Keratinocyte (primary cell): ENCODE data around the gene HOXA5. TPM values are rescaled to one million over a fixed set of nuclear protein-coding genes. Genes with fewer than 3 reads are reported as not detected.

ENCODE experiments used
- DNase-seq: peaks from one replicate; pipeline ENCODE4 v3.0.0-alpha.2; 2011; ENCODE audit warnings: low read depth, missing footprints, low spot score
- FAIRE-seq: peaks from 2 replicates; lab custom pipeline; 2011; peaks lifted over from hg19 to GRCh38; lab: Jason Lieb, UNC
- H2AFZ ChIP-seq: 2 replicates; pipeline ENCODE4 v1.6.0; 2012; ENCODE audit warnings: low read length, control low read depth, inconsistent platforms; ENCODE audit not compliant: control insufficient read depth
- H3K27ac ChIP-seq: 2 replicates; pipeline ENCODE4 v1.5.1; 2011; ENCODE audit warnings: low read length; ENCODE audit not compliant: control insufficient read depth, insufficient read depth
- H3K27me3 ChIP-seq: 3 replicates; pipeline ENCODE4 v1.6.0; 2011; ENCODE audit warnings: low read length; ENCODE audit not compliant: control insufficient read depth, insufficient read depth; ENCODE audit errors: extremely low read depth
- H3K36me3 ChIP-seq, 2 experiments: 2 replicates in 1 of 2; 3 replicates in 1 of 2; pipeline ENCODE4 v1.5.1; 2011; ENCODE audit warnings: low read length in 2 of 2, mild to moderate bottlenecking in 1 of 2; ENCODE audit not compliant: control insufficient read depth in 2 of 2, insufficient read depth in 2 of 2; ENCODE audit errors: extremely low read depth in 1 of 2
- H3K4me1 ChIP-seq: 3 replicates; pipeline ENCODE4 v1.5.1; 2011; ENCODE audit warnings: low read length; ENCODE audit not compliant: control insufficient read depth, insufficient read depth; ENCODE audit errors: extremely low read depth
- H3K4me2 ChIP-seq: 3 replicates; pipeline ENCODE4 v1.6.0; 2011; ENCODE audit warnings: low read depth, low read length; ENCODE audit not compliant: control insufficient read depth, insufficient read depth; ENCODE audit errors: extremely low read depth
- H3K4me3 ChIP-seq, 3 experiments: fragments of 200-600 bp in 1 of 3; sonication (generic) in 1 of 3; 2 replicates in 2 of 3; 3 replicates in 1 of 3; pipeline ENCODE4 v1.5.1; 2011 to 2016; ENCODE audit warnings: low read length in 3 of 3, mild to moderate bottlenecking in 3 of 3, control low read depth in 2 of 3, inconsistent platforms in 1 of 3, low read depth in 1 of 3, mixed read lengths in 1 of 3, mixed run types in 1 of 3, moderate library complexity in 1 of 3; ENCODE audit not compliant: control insufficient read depth in 2 of 3, insufficient read depth in 2 of 3; ENCODE audit errors: extremely low read depth in 1 of 3
- H3K79me2 ChIP-seq: 2 replicates; pipeline ENCODE4 v1.6.0; 2012; ENCODE audit warnings: low read length; ENCODE audit not compliant: control insufficient read depth, insufficient read depth
- H3K9ac ChIP-seq: 3 replicates; pipeline ENCODE4 v1.6.0; 2011; ENCODE audit warnings: low read length; ENCODE audit not compliant: control insufficient read depth, insufficient read depth; ENCODE audit errors: extremely low read depth
- H3K9me1 ChIP-seq: 3 replicates; pipeline ENCODE4 v1.6.0; 2011; ENCODE audit warnings: low read length; ENCODE audit not compliant: control insufficient read depth, insufficient read depth; ENCODE audit errors: extremely low read depth
- H3K9me3 ChIP-seq: 2 replicates; pipeline ENCODE4 v1.5.1; 2012; ENCODE audit warnings: low read depth, low read length; ENCODE audit not compliant: control insufficient read depth
- H4K20me1 ChIP-seq: 3 replicates; pipeline ENCODE4 v1.6.0; 2011; ENCODE audit warnings: low read length; ENCODE audit not compliant: control insufficient read depth, insufficient read depth; ENCODE audit errors: extremely low read depth
- EZH2 ChIP-seq: IDR thresholded peaks from one replicate; pipeline ENCODE4 v1.6.1; 2012; ENCODE audit warnings: inconsistent platforms, mild to moderate bottlenecking, low read length, moderate library complexity
- dilution Hi-C: fragments of 300-500 bp; cut with MboI; formaldehyde crosslinking; loops from one replicate; pipeline ENCODE4 v1.7.0; 2020; ENCODE audit warnings: low sequenced_read_pairs; ENCODE audit not compliant: extremely low pct_ligation_motif_present
- polyA plus RNA-seq, 5 experiments: library from polyadenylated mRNA; depleted of rRNA in 3 of 5; stranded (reverse) in 3 of 5; stranded (forward) in 1 of 5; unstranded in 1 of 5; fragments of >200 nt; gene quantifications; 1 replicate in 1 of 5; 2 replicates in 3 of 5; 3 replicates in 1 of 5; pipeline versions ENCODE4 v1.2.1 to v1.2.3, GENCODE V29; 2011 to 2012; ENCODE audit warnings: missing spikeins in 2 of 5, low read depth in 1 of 5, low replicate concordance in 1 of 5
- TF ChIP-seq, protein P1 (sequence below), 3 experiments: IDR thresholded peaks in 1 of 3; conservative IDR thresholded peaks in 1 of 3; optimal IDR thresholded peaks in 1 of 3; 2 replicates in 2 of 3; 3 replicates in 1 of 3; pipeline versions ENCODE3 to v1.5.1; 2011; ENCODE audit warnings: low read length in 3 of 3, mild to moderate bottlenecking in 3 of 3, moderate library complexity in 2 of 3, control low read depth in 1 of 3, inconsistent platforms in 1 of 3; ENCODE audit not compliant: insufficient read depth in 2 of 3; ENCODE audit errors: extremely low read depth in 1 of 3

Gene HOXA5
- polyA plus RNA-seq, 1 donor (not counting 4 experiments of a cell fraction or from before 2014, with no cell fraction given) = 7.1 TPM

DNA sequence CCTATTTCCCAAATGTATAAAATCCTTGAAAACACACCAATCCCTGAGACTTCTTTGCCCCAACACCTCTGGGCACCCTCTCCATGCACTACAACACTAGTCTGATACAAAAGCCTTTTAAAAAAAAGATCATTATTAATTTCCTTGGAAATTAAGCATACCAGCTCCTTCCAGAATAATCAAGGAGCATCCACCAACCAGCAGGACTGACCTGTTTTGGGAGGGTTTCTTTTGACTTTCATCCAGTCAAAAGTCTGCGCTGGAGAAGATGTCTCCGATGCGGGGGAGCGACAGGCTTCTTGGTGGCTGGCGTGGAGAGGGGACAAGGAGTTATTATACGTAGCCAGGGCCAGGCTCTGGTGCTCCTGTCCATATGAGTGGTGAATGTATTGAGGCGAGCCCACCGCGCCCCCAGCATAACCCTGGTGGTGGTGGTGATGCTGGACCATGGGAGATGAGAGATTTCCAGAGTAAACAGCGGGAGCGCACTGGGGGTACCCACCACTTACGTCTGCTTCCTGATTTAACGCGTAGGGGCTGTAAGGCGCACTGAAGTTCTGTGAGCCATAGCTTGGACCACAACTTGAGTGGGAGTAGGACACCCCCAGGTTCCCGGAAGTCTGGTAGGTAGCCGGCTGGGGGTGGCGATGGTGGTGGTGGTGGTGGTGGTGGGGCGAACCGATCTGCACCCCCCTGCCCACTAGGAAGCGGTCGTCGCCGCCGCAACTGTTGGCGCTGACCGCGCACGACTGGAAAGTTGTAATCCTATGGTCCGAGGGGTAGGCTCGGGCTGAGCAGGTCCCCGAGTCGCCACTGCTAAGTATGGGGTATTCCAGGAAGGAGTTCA, 48.2 kb downstream of the HOXA5 start:
- H3K27ac ChIP-seq = peak overlapping the region; percentile 65
- no peaks in the 10 kb centered on the region for H4K20me1 ChIP-seq
- FAIRE-seq = no peak
- peak overlapping the region; percentile 97 for H3K9ac ChIP-seq
- H3K9me3 ChIP-seq = no peaks in the 10 kb centered on the region
- H3K79me2 ChIP-seq = peaks cover 62% of the 10 kb centered on the region
- TF ChIP-seq, protein P1, sequence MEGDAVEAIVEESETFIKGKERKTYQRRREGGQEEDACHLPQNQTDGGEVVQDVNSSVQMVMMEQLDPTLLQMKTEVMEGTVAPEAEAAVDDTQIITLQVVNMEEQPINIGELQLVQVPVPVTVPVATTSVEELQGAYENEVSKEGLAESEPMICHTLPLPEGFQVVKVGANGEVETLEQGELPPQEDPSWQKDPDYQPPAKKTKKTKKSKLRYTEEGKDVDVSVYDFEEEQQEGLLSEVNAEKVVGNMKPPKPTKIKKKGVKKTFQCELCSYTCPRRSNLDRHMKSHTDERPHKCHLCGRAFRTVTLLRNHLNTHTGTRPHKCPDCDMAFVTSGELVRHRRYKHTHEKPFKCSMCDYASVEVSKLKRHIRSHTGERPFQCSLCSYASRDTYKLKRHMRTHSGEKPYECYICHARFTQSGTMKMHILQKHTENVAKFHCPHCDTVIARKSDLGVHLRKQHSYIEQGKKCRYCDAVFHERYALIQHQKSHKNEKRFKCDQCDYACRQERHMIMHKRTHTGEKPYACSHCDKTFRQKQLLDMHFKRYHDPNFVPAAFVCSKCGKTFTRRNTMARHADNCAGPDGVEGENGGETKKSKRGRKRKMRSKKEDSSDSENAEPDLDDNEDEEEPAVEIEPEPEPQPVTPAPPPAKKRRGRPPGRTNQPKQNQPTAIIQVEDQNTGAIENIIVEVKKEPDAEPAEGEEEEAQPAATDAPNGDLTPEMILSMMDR (optimal IDR thresholded peaks at IDR 0.05 in 1 of 3, IDR thresholded peaks at IDR 0.05 in 1 of 3, conservative IDR thresholded peaks at IDR 0.05 in 1 of 3; ENCODE audit: extremely low read depth in 1 of 3, insufficient read depth in 2 of 3, low read length in 3 of 3) = no peak
- no peak for TF ChIP-seq EZH2
- peaks cover 3 to 5% of the 10 kb centered on the region in 2 experiments for H3K36me3 ChIP-seq
- peaks cover 20% of the 10 kb centered on the region for H3K4me1 ChIP-seq
- no peaks in the 10 kb centered on the region for H3K9me1 ChIP-seq
- dilution Hi-C loops = loop anchor here (25.0 kb wide), 1 partner anchor 233 kb away; the partner anchor contains the start of gene SKAP2
- H3K27me3 ChIP-seq = no peaks in the 10 kb centered on the region
- H3K4me3 ChIP-seq = peak overlapping the region; percentile 83 to 96 (median 89)
- DNase-seq = no peak
- H2AFZ ChIP-seq = peak overlapping the region; percentile 88
- H3K4me2 ChIP-seq = peak overlapping the region; percentile 82

DNA sequence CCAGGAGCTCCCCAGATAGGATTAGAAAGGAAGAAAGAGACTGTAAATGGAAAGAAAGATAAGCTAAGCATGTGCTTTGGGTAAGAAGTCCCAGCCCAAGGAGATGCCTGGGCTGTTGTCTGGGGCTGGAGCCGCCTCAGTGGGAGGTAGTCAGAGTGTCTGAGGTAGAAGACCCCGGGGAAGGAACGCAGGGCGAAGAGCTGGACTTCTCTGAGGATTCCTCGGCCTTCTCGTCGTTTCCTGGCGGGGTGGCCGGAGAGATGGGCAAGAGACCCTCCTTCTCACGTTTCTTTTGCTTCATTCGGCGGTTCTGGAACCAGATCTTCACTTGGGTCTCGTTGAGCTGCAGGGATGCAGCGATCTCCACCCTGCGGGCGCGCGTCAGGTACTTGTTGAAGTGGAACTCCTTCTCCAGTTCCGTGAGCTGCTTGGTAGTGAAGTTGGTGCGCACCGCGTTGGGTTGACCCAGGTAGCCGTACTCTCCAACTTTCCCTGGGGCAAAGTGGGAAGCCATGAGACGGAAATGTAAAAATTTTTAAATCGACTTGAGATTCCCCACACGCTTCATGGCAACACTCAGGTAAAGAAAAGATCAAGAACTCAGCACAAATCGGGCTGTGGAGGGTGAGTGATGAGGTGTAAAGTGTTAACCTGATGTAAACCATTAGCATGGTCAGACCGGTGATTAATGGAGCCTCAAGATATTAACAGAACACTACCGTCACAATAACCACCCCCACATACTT, 49.0 kb downstream of the HOXA5 start:
- Histone ChIP-seq H3K9me3 (no peaks in the 10 kb centered on the region), H3K4me2 (peak overlapping the region; percentile 82), H3K79me2 (peaks cover 56% of the 10 kb centered on the region), H3K27ac (no peak overlapping the region), H2AFZ (no peak overlapping the region), H3K4me1 (peaks cover 14% of the 10 kb centered on the region), H3K9ac (peak overlapping the region; percentile 97), H3K4me3 (peak overlapping the region; percentile 83 to 96 (median 89)), H3K27me3 (no peaks in the 10 kb centered on the region), H3K9me1 (no peaks in the 10 kb centered on the region), H3K36me3 (peaks cover 3 to 5% of the 10 kb centered on the region in 2 experiments), H4K20me1 (no peaks in the 10 kb centered on the region)
- peak; percentile 59 for FAIRE-seq
- no peak for DNase-seq
- TF ChIP-seq EZH2 = no peak
- TF ChIP-seq, protein P1 (optimal IDR thresholded peaks at IDR 0.05 in 1 of 3, IDR thresholded peaks at IDR 0.05 in 1 of 3, conservative IDR thresholded peaks at IDR 0.05 in 1 of 3; ENCODE audit: extremely low read depth in 1 of 3, insufficient read depth in 2 of 3, low read length in 3 of 3) = no peak
- dilution Hi-C loops = loop anchor here (25.0 kb wide), 1 partner anchor 232 kb away; the partner anchor contains the start of gene SKAP2
